ENCODE data around the gene RPS6KA6.

RPS6KA6 gene

GRCh38 chrX:84064164-84064563, 123.8 kb downstream of the RPS6KA6 start:
- Histone ChIP-seq H4K20me1 (ENCODE audit: insufficient read depth) (no peaks in the 10 kb centered on the region), H3K36me3 (ENCODE audit: insufficient read depth) (no peaks in the 10 kb centered on the region), H2AFZ (ENCODE audit: low read depth) (no peak overlapping the region), H3K4me2 (no peak overlapping the region), H3K79me2 (ENCODE audit: insufficient read depth, low read depth) (no peaks in the 10 kb centered on the region), H3K27ac (no peak overlapping the region), H3K27me3 (ENCODE audit: insufficient read depth, low read depth) (no peaks in the 10 kb centered on the region), H3K4me1 (ENCODE audit: low read depth, poor library complexity, severe bottlenecking) (no peaks in the 10 kb centered on the region), H3K9ac (no peak overlapping the region), H3K4me3 (IDR thresholded peaks at IDR 0.05; ENCODE audit: insufficient read depth, low read depth, low read length) (no peak overlapping the region)
- TF ChIP-seq CTCF (conservative IDR thresholded peaks at IDR 0.05; ENCODE audit: low read depth, low read length), result no peak

- H4K20me1 ChIP-seq (ENCODE audit: insufficient read depth), result no peaks in the 10 kb centered on the region
- H3K27ac ChIP-seq, result no peak overlapping the region
- no peak for TF ChIP-seq CTCF (conservative IDR thresholded peaks at IDR 0.05; ENCODE audit: low read depth, low read length)
- no peaks in the 10 kb centered on the region for H3K79me2 ChIP-seq (ENCODE audit: insufficient read depth, low read depth)
- peaks cover 3% of the 10 kb centered on the region for H3K4me1 ChIP-seq (ENCODE audit: low read depth, poor library complexity, severe bottlenecking)
- H3K4me2 ChIP-seq, result no peak overlapping the region
- no peaks in the 10 kb centered on the region for H3K27me3 ChIP-seq (ENCODE audit: insufficient read depth, low read depth)
- no peak overlapping the region for H3K9ac ChIP-seq
- no peak overlapping the region for H2AFZ ChIP-seq (ENCODE audit: low read depth)
- no peaks in the 10 kb centered on the region for H3K36me3 ChIP-seq (ENCODE audit: insufficient read depth)
- no peak overlapping the region for H3K4me3 ChIP-seq (IDR thresholded peaks at IDR 0.05; ENCODE audit: insufficient read depth, low read depth, low read length)
These were observed 140.7 kb downstream of the RPS6KA6 start for GRCh38 chrX:84047339-84047738.

GRCh38 chrX:84046403-84046984, 141.5 kb downstream of the RPS6KA6 start:
- Histone ChIP-seq H3K27ac (no peak overlapping the region), H2AFZ (ENCODE audit: low read depth) (peak overlapping the region; percentile 47), H3K36me3 (ENCODE audit: insufficient read depth) (no peaks in the 10 kb centered on the region), H4K20me1 (ENCODE audit: insufficient read depth) (no peaks in the 10 kb centered on the region), H3K4me2 (peak overlapping the region; percentile 19; the same call in 1 of the 2 replicates), H3K4me3 (IDR thresholded peaks at IDR 0.05; ENCODE audit: insufficient read depth, low read depth, low read length) (no peak overlapping the region), H3K27me3 (ENCODE audit: insufficient read depth, low read depth) (no peaks in the 10 kb centered on the region), H3K4me1 (ENCODE audit: low read depth, poor library complexity, severe bottlenecking) (peaks cover 3% of the 10 kb centered on the region), H3K79me2 (ENCODE audit: insufficient read depth, low read depth) (no peaks in the 10 kb centered on the region), H3K9ac (no peak overlapping the region)
- peak; percentile 73 for TF ChIP-seq CTCF (conservative IDR thresholded peaks at IDR 0.05; ENCODE audit: low read depth, low read length)

- TF ChIP-seq CTCF (conservative IDR thresholded peaks at IDR 0.05; ENCODE audit: low read depth, low read length), result no peak
- Histone ChIP-seq H2AFZ (ENCODE audit: low read depth) (no peak overlapping the region), H4K20me1 (ENCODE audit: insufficient read depth) (no peaks in the 10 kb centered on the region), H3K4me3 (IDR thresholded peaks at IDR 0.05; ENCODE audit: insufficient read depth, low read depth, low read length) (no peak overlapping the region), H3K4me1 (ENCODE audit: low read depth, poor library complexity, severe bottlenecking) (peaks cover 3% of the 10 kb centered on the region), H3K4me2 (no peak overlapping the region), H3K9ac (no peak overlapping the region), H3K27ac (no peak overlapping the region), H3K36me3 (ENCODE audit: insufficient read depth) (no peaks in the 10 kb centered on the region), H3K79me2 (ENCODE audit: insufficient read depth, low read depth) (no peaks in the 10 kb centered on the region), H3K27me3 (ENCODE audit: insufficient read depth, low read depth) (no peaks in the 10 kb centered on the region)
These were observed 143.9 kb downstream of the RPS6KA6 start for GRCh38 chrX:84044051-84044450.

Data from KMS-11 (cell line).